Ectodermal cell (in vitro differentiated cells): ENCODE results near the gene CSTF1.
"Not testable (repeated sequence)": the region's sequence is repeated elsewhere in the genome, so short reads cannot be mapped to it uniquely, and the experiment has no call there.

Experiments
- H3K27ac ChIP-seq: 2 replicates; pipeline ENCODE4 v1.7.0; 2013; ENCODE audit warnings: mild to moderate bottlenecking, low read depth, low read length; ENCODE audit not compliant: insufficient read depth, poor library complexity, severe bottlenecking
- H3K27me3 ChIP-seq: 2 replicates; pipeline ENCODE4 v1.7.0; 2013; ENCODE audit warnings: mild to moderate bottlenecking, low read length; ENCODE audit not compliant: insufficient read depth, control insufficient read depth, poor library complexity, severe bottlenecking
- H3K36me3 ChIP-seq: one replicate; pipeline ENCODE4 v1.7.0; 2013; ENCODE audit warnings: low read length; ENCODE audit not compliant: control insufficient read depth, insufficient read depth
- H3K4me1 ChIP-seq: one replicate; pipeline ENCODE4 v1.7.0; 2013; ENCODE audit warnings: low read length; ENCODE audit not compliant: control insufficient read depth, insufficient read depth
- H3K4me3 ChIP-seq: 2 replicates; pipeline ENCODE4 v1.7.0; 2013; ENCODE audit warnings: low read depth, low read length, control low read depth; ENCODE audit not compliant: insufficient read depth
- H3K9me3 ChIP-seq: 2 replicates; pipeline ENCODE4 v1.7.0; 2013; ENCODE audit warnings: mild to moderate bottlenecking, low read length, moderate library complexity; ENCODE audit not compliant: control insufficient read depth
- WGBS, 2 experiments: methylation state at CpG; one replicate each; pipeline ENCODE4 v1.1.7; 2013; ENCODE audit warnings: missing lambda C conversion rate in 2 of 2; 5-methylcytosine and 5-hydroxymethylcytosine counted together

CSTF1 gene

DNA sequence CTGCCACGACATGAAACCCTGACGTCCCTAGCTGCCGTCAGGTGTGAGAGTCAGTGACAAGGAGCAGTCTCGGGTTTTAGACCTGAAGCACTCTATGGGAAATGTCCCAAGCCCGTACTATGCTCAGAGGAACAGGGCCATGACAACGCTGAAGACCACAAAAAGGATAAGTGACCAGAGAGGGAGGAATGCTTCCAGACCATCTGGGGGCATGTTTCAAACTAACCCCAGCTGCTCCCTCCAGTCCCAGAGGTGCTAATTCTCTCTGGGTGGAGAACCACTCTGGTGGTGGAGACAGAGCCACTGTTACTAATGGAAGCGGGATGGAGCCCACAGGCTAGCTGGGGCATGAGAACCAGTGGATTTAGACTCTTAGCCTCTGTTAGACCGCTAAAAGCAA lies 9.1 kb upstream of the CSTF1 start:
- H3K27ac ChIP-seq = no peak overlapping the region
- no peaks in the 10 kb centered on the region for H3K27me3 ChIP-seq
- no peak overlapping the region for H3K4me3 ChIP-seq
- WGBS, 2 experiments = 94 to 95% methylated on average over 8 of the region's 8 CpGs
- peaks cover 55% of the 10 kb centered on the region for H3K36me3 ChIP-seq
- H3K4me1 ChIP-seq = no peaks in the 10 kb centered on the region
- no peaks in the 10 kb centered on the region for H3K9me3 ChIP-seq

GRCh38 chr20:56385130-56385529 lies 7.3 kb upstream of the CSTF1 start:
- Histone ChIP-seq H3K4me1 (no peaks in the 10 kb centered on the region), H3K36me3 (peaks cover 67% of the 10 kb centered on the region), H3K4me3 (no peak overlapping the region), H3K27ac (no peak overlapping the region), H3K27me3 (no peaks in the 10 kb centered on the region), H3K9me3 (no peaks in the 10 kb centered on the region)
- WGBS, 2 experiments = 90 to 92% methylated on average over 4 of the region's 4 CpGs

DNA sequence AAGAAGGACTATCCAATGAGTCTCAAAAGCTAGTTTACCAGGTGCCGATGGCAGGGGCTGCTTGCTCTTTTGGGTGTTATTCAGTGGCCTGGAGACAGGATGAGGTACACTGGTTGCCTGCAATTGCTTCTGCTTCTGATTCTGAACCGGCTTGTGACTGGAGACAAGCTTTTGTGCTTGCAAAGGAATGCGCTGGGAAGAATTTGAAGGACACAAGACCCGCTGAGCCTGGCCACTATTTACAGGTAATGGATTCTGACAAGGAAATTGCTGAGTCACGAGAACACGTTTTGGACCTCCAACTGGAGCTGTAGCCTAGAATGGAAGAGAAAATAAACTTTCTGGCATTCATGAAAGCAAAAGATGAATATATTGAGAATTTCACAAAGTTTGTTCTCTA lies 6.2 kb upstream of the CSTF1 start:
- H3K36me3 ChIP-seq = peaks cover 58% of the 10 kb centered on the region
- no peak overlapping the region for H3K4me3 ChIP-seq
- H3K9me3 ChIP-seq = no peaks in the 10 kb centered on the region
- H3K27me3 ChIP-seq = no peaks in the 10 kb centered on the region
- peaks cover 8% of the 10 kb centered on the region for H3K4me1 ChIP-seq
- H3K27ac ChIP-seq = no peak overlapping the region
- 96% methylated on average over 6 of the region's 6 CpGs for WGBS, 2 experiments

DNA sequence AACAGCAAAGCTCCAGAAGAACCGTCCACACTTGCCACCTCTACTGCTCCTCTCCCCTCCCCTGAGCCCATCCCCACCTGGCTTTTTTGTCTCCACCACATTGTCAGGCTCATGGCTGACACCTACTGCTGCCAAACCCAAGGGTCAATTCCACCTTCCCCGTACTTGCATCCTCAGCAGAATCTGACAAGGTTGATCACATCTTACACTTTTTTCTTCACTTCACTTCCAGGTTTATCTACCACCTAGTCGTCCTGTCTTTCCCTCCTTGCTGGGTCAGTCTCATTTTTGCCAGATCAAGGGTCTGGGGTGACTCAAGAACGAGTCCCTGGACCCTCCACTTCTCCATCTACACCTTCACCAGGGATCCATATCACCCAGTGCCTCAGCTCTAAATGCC lies 3.6 kb upstream of the CSTF1 start:
- peaks cover 13% of the 10 kb centered on the region for H3K4me1 ChIP-seq
- no peak overlapping the region for H3K27ac ChIP-seq
- H3K27me3 ChIP-seq = no peaks in the 10 kb centered on the region
- WGBS, 2 experiments = 83% methylated on average over 4 of the region's 4 CpGs
- H3K9me3 ChIP-seq = no peaks in the 10 kb centered on the region
- H3K4me3 ChIP-seq = no peak overlapping the region
- peaks cover 43% of the 10 kb centered on the region for H3K36me3 ChIP-seq

- H3K36me3 ChIP-seq = peaks cover 37% of the 10 kb centered on the region
Measured at GRCh38 chr20:56389807-56390206, 2.6 kb upstream of the CSTF1 start.

DNA sequence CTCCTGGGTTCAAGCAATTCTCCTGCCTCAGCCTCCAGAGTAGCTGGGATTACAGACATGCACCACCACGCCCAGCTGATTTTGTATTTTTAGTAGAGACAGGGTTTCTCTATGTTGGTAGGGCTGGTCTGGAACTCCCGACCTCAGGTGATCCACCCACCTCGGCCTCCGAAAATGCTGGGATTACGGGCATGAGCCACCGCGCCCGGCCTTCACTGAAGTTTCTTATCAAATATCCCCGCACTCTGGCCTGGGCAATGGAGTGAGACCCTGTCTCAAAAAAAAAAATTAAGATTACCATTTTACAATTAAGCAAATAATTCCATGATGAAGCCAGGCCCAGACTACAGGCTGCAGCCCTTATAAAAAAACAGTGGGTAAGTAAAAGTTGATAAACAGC lies 2.0 kb upstream of the CSTF1 start:
- H3K4me3 ChIP-seq, H3K27ac ChIP-seq, H3K9me3 ChIP-seq, H3K27me3 ChIP-seq: not testable (repeated sequence)
- 94 to 96% methylated on average over 9 of the region's 9 CpGs for WGBS, 2 experiments
- H3K36me3 ChIP-seq = peaks cover 36% of the 10 kb centered on the region
- H3K4me1 ChIP-seq = peaks cover 15% of the 10 kb centered on the region

More at GRCh38 chr20:56389807-56390206, 2.6 kb upstream of the CSTF1 start:
- Histone ChIP-seq H3K4me1 (peaks cover 15% of the 10 kb centered on the region), H3K27ac (no peak overlapping the region), H3K9me3 (no peaks in the 10 kb centered on the region), H3K4me3 (no peak overlapping the region), H3K27me3 (no peaks in the 10 kb centered on the region)
- WGBS, 2 experiments = 92 to 95% methylated on average over 4 of the region's 4 CpGs

DNA sequence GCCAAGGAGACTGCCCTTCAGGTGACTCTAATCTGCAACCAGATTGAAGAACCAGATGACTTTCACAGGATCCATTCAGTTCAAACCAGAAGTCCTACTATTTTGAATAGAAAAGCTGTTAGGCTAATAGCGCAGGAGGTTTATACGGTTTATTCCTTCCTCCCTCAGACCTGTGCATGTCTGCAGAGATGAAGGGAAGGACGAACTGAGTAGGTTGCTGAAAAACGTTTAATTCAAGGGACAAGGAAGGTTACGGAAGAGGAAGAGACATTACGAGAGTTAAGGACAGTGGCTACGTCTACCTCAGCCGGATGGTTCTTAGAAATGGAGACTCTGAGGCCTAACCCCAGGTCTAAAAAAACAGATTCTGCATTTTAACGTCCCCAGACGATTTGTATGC lies 1.4 kb upstream of the CSTF1 start:
- Histone ChIP-seq H3K9me3 (no peaks in the 10 kb centered on the region), H3K36me3 (peaks cover 36% of the 10 kb centered on the region), H3K27me3 (no peaks in the 10 kb centered on the region), H3K4me3 (peak overlapping the region; percentile 97), H3K4me1 (peaks cover 15% of the 10 kb centered on the region), H3K27ac (no peak overlapping the region)
- WGBS, 2 experiments = 29% methylated on average over 10 of the region's 10 CpGs

GRCh38 chr20:56391596-56392131 lies 781 bp upstream of the CSTF1 start:
- WGBS, 2 experiments = 0% methylated on average over 29 of the region's 29 CpGs
- Histone ChIP-seq H3K4me3 (peak overlapping the region; percentile 97), H3K36me3 (peaks cover 38% of the 10 kb centered on the region), H3K27ac (peak overlapping the region; percentile 72), H3K9me3 (no peaks in the 10 kb centered on the region), H3K4me1 (peaks cover 15% of the 10 kb centered on the region), H3K27me3 (no peaks in the 10 kb centered on the region)

DNA sequence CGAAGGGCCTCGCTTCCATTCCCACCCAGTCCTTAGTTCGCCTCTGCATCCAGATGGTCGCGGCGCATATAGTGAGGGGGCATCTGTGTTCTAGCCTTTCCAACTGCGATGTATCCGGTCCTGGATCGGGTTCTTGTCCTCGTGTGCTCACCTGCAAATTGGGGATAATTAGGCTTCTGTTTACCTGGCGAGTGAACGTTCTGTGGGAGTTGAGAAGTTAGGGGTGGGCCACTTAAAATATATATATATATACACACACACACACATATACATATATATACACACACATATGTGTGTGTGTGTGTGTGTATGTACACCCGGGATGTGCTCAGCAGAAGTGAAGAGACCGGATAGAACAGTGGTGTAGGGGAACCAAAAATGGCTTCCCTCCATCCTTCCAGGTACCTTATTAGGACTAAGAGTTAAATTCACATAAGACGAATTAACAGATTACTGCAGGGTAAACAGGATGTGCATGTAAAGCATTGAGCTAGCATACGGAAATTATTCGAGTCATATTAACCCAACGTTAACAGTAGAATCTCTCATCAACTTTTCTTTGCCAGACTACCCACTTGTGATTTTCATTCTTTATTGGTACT lies 537 bp downstream of the CSTF1 start:
- WGBS, 2 experiments = 7 to 8% methylated on average over 14 to 16 of the region's 18 CpGs
- peak overlapping the region; percentile 97 for H3K4me3 ChIP-seq
- peak overlapping the region; percentile 72 for H3K27ac ChIP-seq
- H3K36me3 ChIP-seq = peaks cover 47% of the 10 kb centered on the region
- H3K9me3 ChIP-seq = no peaks in the 10 kb centered on the region
- H3K27me3 ChIP-seq = no peaks in the 10 kb centered on the region
- peaks cover 15% of the 10 kb centered on the region for H3K4me1 ChIP-seq

DNA sequence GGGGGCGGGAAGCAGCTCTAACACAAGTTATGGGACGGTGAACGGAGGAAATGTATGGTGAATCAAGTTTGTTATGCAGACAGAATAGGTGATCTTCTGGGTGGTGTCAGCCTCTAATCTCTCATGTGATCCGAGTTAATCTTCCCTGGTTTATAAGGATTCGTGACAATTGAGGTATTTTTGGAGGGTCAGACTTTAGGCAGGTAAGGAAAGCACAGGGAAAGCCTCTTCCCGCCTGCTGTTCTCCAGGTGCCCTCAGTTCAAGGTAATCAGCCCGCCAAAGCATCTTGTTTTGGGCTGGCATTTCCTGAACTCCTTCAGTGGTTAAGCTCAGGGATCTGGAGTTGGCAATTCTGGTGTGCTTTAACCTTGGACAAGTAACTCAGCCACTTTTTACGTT lies 1.2 kb downstream of the CSTF1 start:
- no peaks in the 10 kb centered on the region for H3K27me3 ChIP-seq
- H3K36me3 ChIP-seq = peaks cover 46% of the 10 kb centered on the region
- WGBS, 2 experiments = 78% methylated on average over 8 of the region's 8 CpGs
- H3K9me3 ChIP-seq = no peaks in the 10 kb centered on the region
- H3K4me3 ChIP-seq = peak overlapping the region; percentile 97
- no peak overlapping the region for H3K27ac ChIP-seq
- H3K4me1 ChIP-seq = peaks cover 15% of the 10 kb centered on the region
